HepG2 (cell line): Measurements from ENCODE around the gene AFF4. TPM values are rescaled to one million over a fixed set of nuclear protein-coding genes. Genes with fewer than 3 reads are reported as not detected.

Experiments
- ATAC-seq: fragments of 200-7000 bp; cut with Tn5 transposase; 3 replicates; pipeline ENCODE4 v1.9.1; 2020; ENCODE audit warnings: mild to moderate bottlenecking, moderate library complexity
- BruUV-seq: library from RNA; stranded (reverse); fragments of 400-500 nt; replicated peaks from 2 replicates; lab custom pipeline; 2021; lab: Mats Ljungman, UMichigan
- CTCF ChIA-PET: fragments of 300-600 bp; formaldehyde crosslinking; extraction: SDS; loops from one replicate; lab custom pipeline; 2021; ENCODE audit warnings: low total read pairs, inconsistent platforms, low intra/inter-chr PET ratio; lab: Yijun Ruan, JAX
- POLR2A ChIA-PET: fragments of 350-600 bp; sonication (Branson Sonifier 250); formaldehyde crosslinking; loops from one replicate; lab custom pipeline; 2020; ENCODE audit warnings: antibody characterized with exemption, inconsistent platforms; lab: Yijun Ruan, JAX
- DNase-seq: peaks from one replicate; pipeline ENCODE4 v3.0.0-alpha.2; 2015; ENCODE audit warnings: low spot score
- FAIRE-seq: peaks from 3 replicates; lab custom pipeline; 2011; peaks lifted over from hg19 to GRCh38; lab: Jason Lieb, UNC
- H2AFZ ChIP-seq: one replicate; pipeline ENCODE4 v1.6.1; 2011; ENCODE audit warnings: low read length, inconsistent platforms
- H3K27ac ChIP-seq: fragments of 300-600 bp; 3 replicates; pipeline ENCODE4 v1.8.0; 2011; ENCODE audit warnings: mixed run types, mild to moderate bottlenecking, mixed read lengths, low read length, inconsistent platforms; ENCODE audit not compliant: insufficient read depth; ENCODE audit errors: extremely low read length
- H3K27me3 ChIP-seq, 2 experiments: fragments of 200-600 bp in 1 of 2; 2 replicates in 1 of 2; 3 replicates in 1 of 2; pipeline versions ENCODE4 v1.6.0 to v1.8.0; 2011; ENCODE audit warnings: low read length in 2 of 2, mild to moderate bottlenecking in 2 of 2, moderate library complexity in 2 of 2, inconsistent platforms in 1 of 2; ENCODE audit not compliant: insufficient read depth in 2 of 2, control insufficient read depth in 1 of 2
- H3K36me3 ChIP-seq, 2 experiments: fragments of 200-600 bp in 1 of 2; replicated peaks in 1 of 2; 2 replicates in 1 of 2; 3 replicates in 1 of 2; pipeline versions ENCODE4 v1.5.1 to v1.8.0; 2011; ENCODE audit warnings: low read length in 2 of 2, inconsistent platforms in 1 of 2; ENCODE audit not compliant: insufficient read depth in 2 of 2, control insufficient read depth in 1 of 2
- H3K4me1 ChIP-seq: 2 replicates; pipeline ENCODE4 v1.5.1; 2012; ENCODE audit warnings: low read length, inconsistent platforms; ENCODE audit not compliant: insufficient read depth
- H3K4me2 ChIP-seq: 2 replicates; pipeline ENCODE4 v1.6.0; 2011; ENCODE audit warnings: low read depth, low read length, inconsistent platforms
- H3K4me3 ChIP-seq, 3 experiments: fragments of 200-600 bp in 1 of 3; sonication (generic), shearing (Covaris generic) in 1 of 3; replicated peaks in 1 of 3; 2 replicates each; pipeline ENCODE4 v1.5.1; 2011 to 2016; ENCODE audit warnings: low read length in 3 of 3, inconsistent platforms in 2 of 3, low read depth in 2 of 3, mild to moderate bottlenecking in 2 of 3, control low read depth in 1 of 3, mixed read lengths in 1 of 3; ENCODE audit not compliant: insufficient read depth in 1 of 3
- H3K79me2 ChIP-seq: one replicate; pipeline ENCODE4 v1.6.1; 2011; ENCODE audit warnings: low read length, inconsistent platforms; ENCODE audit not compliant: insufficient read depth
- H3K9ac ChIP-seq: 2 replicates; pipeline ENCODE4 v1.6.0; 2011; ENCODE audit warnings: mild to moderate bottlenecking, low read depth, low read length, inconsistent platforms; ENCODE audit not compliant: insufficient read depth
- H3K9me3 ChIP-seq: 2 replicates; pipeline ENCODE4 v1.5.1; 2012; ENCODE audit warnings: mild to moderate bottlenecking, low read length
- H4K20me1 ChIP-seq: 2 replicates; pipeline ENCODE4 v1.6.0; 2011; ENCODE audit warnings: inconsistent platforms, mild to moderate bottlenecking, low read length, moderate library complexity; ENCODE audit not compliant: insufficient read depth
- GFI1 ChIP-seq: sonication (generic); formaldehyde crosslinking; IDR thresholded peaks from 2 replicates; pipeline ENCODE4 v1.5.0; 2020; ENCODE audit warnings: missing genetic modification reagents, mild to moderate bottlenecking, borderline replicate concordance
- KIAA2018 ChIP-seq: sonication (generic); formaldehyde crosslinking; IDR thresholded peaks from 2 replicates; pipeline ENCODE4 v1.5.0; 2020; ENCODE audit warnings: mild to moderate bottlenecking, missing genetic modification reagents, borderline replicate concordance
- POLR2AphosphoS5 ChIP-seq: IDR thresholded peaks from 2 replicates; pipeline ENCODE4 v1.6.1; 2012; ENCODE audit warnings: low read depth, low read length
- ZBTB39 ChIP-seq: sonication (generic); formaldehyde crosslinking; IDR thresholded peaks from 2 replicates; pipeline ENCODE4 v1.5.0; 2020; ENCODE audit warnings: missing genetic modification reagents
- whole genome bisulfite sequencing: methylation state at CpG from one replicate; pipeline ENCODE4 v1.1.6; 2017; ENCODE audit warnings: low lambda C conversion rate; 5-methylcytosine and 5-hydroxymethylcytosine counted together
- in situ Hi-C: cut with HindIII; loops from 2 replicates; pipeline ENCODE4 v1.10.0; 2017; ENCODE audit warnings: low pct_unique_long_range_greater_than_20kb; ENCODE audit not compliant: extremely low pct_ligation_motif_present
- intact Hi-C: fragments of 100-400 bp; cut with micrococcal nuclease; formaldehyde crosslinking; loops from one replicate; pipeline ENCODE4 v1.10.0; 2022; ENCODE audit not compliant: unreplicated experiment
- polyA plus RNA-seq, 8 experiments: library from polyadenylated mRNA; depleted of rRNA in 3 of 8; stranded (reverse) in 7 of 8; unstranded in 1 of 8; fragments of >200 nt; fragmentation: Illumina TruSeq in 4 of 8; extraction: Trizol in 4 of 8; gene quantifications; 2 replicates each; pipeline versions ENCODE4 v1.2.1 to v1.2.3, GENCODE V29; 2011 to 2016; ENCODE audit warnings: low read depth in 4 of 8, missing spikeins in 1 of 8, mixed read lengths in 1 of 8; ENCODE audit not compliant: insufficient read depth in 1 of 8
- total RNA-seq, 5 experiments: library from RNA; depleted of rRNA; stranded (reverse); fragments of >200 nt; fragmentation: Illumina TruSeq; extraction: Trizol; gene quantifications; 2 replicates each; pipeline ENCODE4 v1.2.3, GENCODE V29; 2016; ENCODE audit warnings: low read depth in 1 of 5

The AFF4 gene
- total and polyA plus RNA-seq, 2 of the 13 experiments (the other 11 are each of a cell fraction or from before 2014, with no cell fraction given): 22.1 to 25.5 TPM

GRCh38 chr5:132827943-132828673, 135.3 kb downstream of the AFF4 start:
- intact Hi-C loops (no loop called here), in situ Hi-C loops (no loop called here)
- BruUV-seq: TSS peak; percentile 43
- no peaks in the 10 kb centered on the region for H3K27me3 ChIP-seq
- ATAC-seq (no peak), FAIRE-seq (no peak), DNase-seq (no peak)
- no peak overlapping the region for H3K4me3 ChIP-seq
- TF ChIP-seq GFI1 (CRISPR knock-in tag) (no peak), POLR2AphosphoS5 (peak; percentile 7; the same call in 1 of the 2 replicates)
- peaks cover 37% of the 10 kb centered on the region for H3K79me2 ChIP-seq
- CTCF ChIA-PET: interaction anchor here (3.1 kb wide), 1 partner anchor 55 kb away, joined by 39 read pairs; no protein-coding TSS in a partner anchor
- H3K4me2 ChIP-seq: peak overlapping the region; percentile 93
- peaks cover 45% of the 10 kb centered on the region for H3K4me1 ChIP-seq
- WGBS: 94% methylated on average over 3 of the region's 4 CpGs
- H4K20me1 ChIP-seq: no peaks in the 10 kb centered on the region
- no peak overlapping the region for H2AFZ ChIP-seq
- POLR2A ChIA-PET: interaction anchor here (2.1 to 6.6 kb wide), 7 partner anchors 7 to 223 kb away, joined by 5 to 91 read pairs (median 36); partner anchors contain the start of genes GDF9, HSPA4, LEAP2 and UQCRQ
- no peak overlapping the region; the same call in 1 of the 2 replicates for H3K9ac ChIP-seq
- H3K36me3 ChIP-seq: peaks cover 5 to 30% of the 10 kb centered on the region in 2 experiments; a peak in 4 of 5 replicates
- H3K27ac ChIP-seq: no peak overlapping the region
- no peaks in the 10 kb centered on the region for H3K9me3 ChIP-seq

GRCh38 chr5:132826424-132827082, 136.9 kb downstream of the AFF4 start:
- Histone ChIP-seq H4K20me1 (no peaks in the 10 kb centered on the region), H3K27me3 (no peaks in the 10 kb centered on the region), H3K4me2 (no peak overlapping the region), H2AFZ (no peak overlapping the region), H3K9me3 (no peaks in the 10 kb centered on the region), H3K27ac (no peak overlapping the region), H3K9ac (peak overlapping the region; percentile 3; the same call in 1 of the 2 replicates), H3K4me3 (no peak overlapping the region), H3K79me2 (peaks cover 37% of the 10 kb centered on the region), H3K36me3 (peaks cover 7 to 30% of the 10 kb centered on the region in 2 experiments; a peak in 4 of 5 replicates), H3K4me1 (peaks cover 48% of the 10 kb centered on the region)
- intact Hi-C loops: no loop called here
- no peak for ATAC-seq
- in situ Hi-C loops: no loop called here
- ChIA-PET CTCF (no interaction called here), POLR2A (interaction anchor here (1.2 to 5.6 kb wide), 3 partner anchors 17 to 57 kb away, joined by 3 to 55 read pairs (median 26); partner anchors contain the start of gene LEAP2)
- no peak for DNase-seq
- FAIRE-seq: no peak
- WGBS: 70% methylated on average over 6 of the region's 6 CpGs
- no TSS peak for BruUV-seq
- TF ChIP-seq ZBTB39 (CRISPR knock-in tag): no peak
- TF ChIP-seq KIAA2018 (CRISPR knock-in tag): no peak
